K562 (cell line): ENCODE results near the gene ANKMY1. TPM values are rescaled to one million over a fixed set of nuclear protein-coding genes. Genes with fewer than 3 reads are reported as not detected.

ENCODE experiments used
- ATAC-seq: fragments of 200-7000 bp; cut with Tn5 transposase; 3 replicates; pipeline ENCODE4 v1.9.1; 2020; ENCODE audit warnings: moderate library complexity
- BruUV-seq: library from RNA; stranded (reverse); fragments of 400-500 nt; replicated peaks from 2 replicates; lab custom pipeline; 2021; lab: Mats Ljungman, UMichigan
- CTCF ChIA-PET: fragments of 300-600 bp; formaldehyde crosslinking; extraction: SDS; loops from one replicate; lab custom pipeline; 2021; ENCODE audit warnings: low intra/inter-chr PET ratio; lab: Yijun Ruan, JAX
- POLR2A ChIA-PET: fragments of 300-600, 350-650 bp; sonication (Branson Sonifier 250); formaldehyde crosslinking; extraction: SDS; loops from one replicate; lab custom pipeline; 2021; ENCODE audit warnings: antibody characterized with exemption, inconsistent platforms; lab: Yijun Ruan, JAX
- DNase-seq, 4 experiments: peaks; one replicate each; pipeline versions ENCODE4 v3.0.0 to v3.0.0-alpha.2; 2011 to 2018; ENCODE audit warnings: low spot score in 3 of 4, mixed read lengths in 3 of 4; ENCODE audit errors: extremely low read depth in 1 of 4
- FAIRE-seq: peaks from 2 replicates; lab custom pipeline; 2011; peaks lifted over from hg19 to GRCh38; lab: Jason Lieb, UNC
- H2AFZ ChIP-seq: 2 replicates; pipeline ENCODE4 v1.6.0; 2011; ENCODE audit warnings: low read depth, low read length, control low read depth, inconsistent platforms
- H3K27ac ChIP-seq: fragments of 200-600 bp; 3 replicates; pipeline ENCODE4 v1.8.0; 2011; ENCODE audit warnings: low read depth, mild to moderate bottlenecking, control low read depth, inconsistent platforms, low read length, moderate library complexity, mixed read lengths; ENCODE audit errors: extremely low read depth
- H3K27me3 ChIP-seq, 2 experiments: fragments of 300-600 bp in 1 of 2; 2 replicates in 1 of 2; 3 replicates in 1 of 2; pipeline versions ENCODE4 v1.6.0 to v1.8.0; 2011; ENCODE audit warnings: inconsistent platforms in 2 of 2, low read length in 2 of 2, mild to moderate bottlenecking in 1 of 2, mixed read lengths in 1 of 2, moderate library complexity in 1 of 2; ENCODE audit not compliant: control insufficient read depth in 2 of 2, insufficient read depth in 2 of 2
- H3K36me3 ChIP-seq: fragments of 300-600 bp; 3 replicates; pipeline ENCODE4 v1.8.0; 2011; ENCODE audit warnings: mild to moderate bottlenecking, low read length, inconsistent platforms; ENCODE audit not compliant: control insufficient read depth, insufficient read depth
- H3K4me1 ChIP-seq, 2 experiments: fragments of 200-600 bp in 1 of 2; replicated peaks in 1 of 2; 2 replicates in 1 of 2; 3 replicates in 1 of 2; pipeline versions ENCODE4 v1.5.1 to v1.8.0; 2011; ENCODE audit warnings: inconsistent platforms in 2 of 2, low read length in 2 of 2, mild to moderate bottlenecking in 1 of 2, mixed read lengths in 1 of 2, moderate library complexity in 1 of 2; ENCODE audit not compliant: control insufficient read depth in 2 of 2, insufficient read depth in 2 of 2
- H3K4me2 ChIP-seq: 2 replicates; pipeline ENCODE4 v1.6.1; 2011; ENCODE audit warnings: low read length, control low read depth, inconsistent platforms, mixed read lengths; ENCODE audit not compliant: insufficient read depth
- H3K4me3 ChIP-seq: fragments of 200-600 bp; sonication (generic), shearing (Covaris generic); 2 replicates; pipeline ENCODE4 v1.5.1; 2016; ENCODE audit warnings: control low read depth, inconsistent platforms
- H3K79me2 ChIP-seq: fragments of 200-600 bp; 3 replicates; pipeline ENCODE4 v1.8.0; 2011; ENCODE audit warnings: low read length, inconsistent platforms; ENCODE audit not compliant: control insufficient read depth, insufficient read depth
- H3K9ac ChIP-seq, 2 experiments: 2 replicates each; pipeline versions ENCODE4 v1.6.0 to v1.6.1; 2011; ENCODE audit warnings: low read depth in 2 of 2, low read length in 2 of 2, control low read depth in 1 of 2, inconsistent platforms in 1 of 2, mild to moderate bottlenecking in 1 of 2, mixed read lengths in 1 of 2; ENCODE audit not compliant: insufficient read depth in 1 of 2
- H3K9me1 ChIP-seq: one replicate; pipeline ENCODE4 v1.6.0; 2011; ENCODE audit warnings: inconsistent platforms, mild to moderate bottlenecking, low read length, moderate library complexity; ENCODE audit not compliant: control insufficient read depth, insufficient read depth
- H3K9me3 ChIP-seq: replicated peaks from 2 replicates; pipeline ENCODE4 v1.5.1; 2011; ENCODE audit warnings: low read depth, low read length, inconsistent platforms; ENCODE audit not compliant: control insufficient read depth, insufficient read depth
- H4K20me1 ChIP-seq: replicated peaks from 2 replicates; pipeline ENCODE4 v1.6.1; 2011; ENCODE audit warnings: low read length, inconsistent platforms, mixed read lengths; ENCODE audit not compliant: control insufficient read depth, insufficient read depth
- ELF1 ChIP-seq: fragments of 200-800 bp; sonication (Bioruptor generic); IDR thresholded peaks from 2 replicates; pipeline ENCODE4 v1.6.1; 2016; ENCODE audit warnings: missing genetic modification characterization, missing compliant biosample characterization
- HMBOX1 ChIP-seq: sonication (generic); IDR thresholded peaks from 2 replicates; pipeline ENCODE4 v1.6.1; 2016
- KLF10 ChIP-seq: fragments of 250-450 bp; sonication (Bioruptor Pico); IDR thresholded peaks from 2 replicates; pipeline ENCODE4 v1.6.1; 2021; ENCODE audit warnings: matching md5 sums
- NFIC ChIP-seq: fragments of 450-650 bp; IDR thresholded peaks from 2 replicates; pipeline ENCODE4 v1.6.1; 2017; ENCODE audit warnings: mild to moderate bottlenecking, inconsistent platforms
- SLC30A9 ChIP-seq: fragments of 250-450 bp; sonication (Bioruptor Pico); IDR thresholded peaks from 2 replicates; pipeline ENCODE4 v1.8.0; 2022; ENCODE audit warnings: mild to moderate bottlenecking, moderate library complexity
- SNRNP70 ChIP-seq: fragments of 200-400 bp; formaldehyde crosslinking; optimal IDR thresholded peaks from 2 replicates; pipeline ENCODE3; 2017; ENCODE audit warnings: low read depth, low read length
- ZBTB17 ChIP-seq: fragments of 450-650 bp; formaldehyde crosslinking; IDR thresholded peaks from 2 replicates; pipeline ENCODE4 v1.4.0; 2020; ENCODE audit warnings: mild to moderate bottlenecking
- ZBTB2 ChIP-seq: fragments of 450-650 bp; IDR thresholded peaks from 2 replicates; pipeline ENCODE4 v1.6.1; 2016; ENCODE audit warnings: antibody characterized with exemption
- ZNF197 ChIP-seq: fragments of 200-800 bp; sonication (Bioruptor generic); IDR thresholded peaks from 2 replicates; pipeline ENCODE4 v1.6.1; 2016; ENCODE audit warnings: low read depth, missing genetic modification characterization, missing compliant biosample characterization
- ZNF655 ChIP-seq: fragments of 250-450 bp; sonication (Bioruptor Pico); IDR thresholded peaks from 2 replicates; pipeline ENCODE4 v1.5.0; 2021
- WGBS: fragments of 100-300 bp; shearing (Covaris generic); methylation state at CpG from one replicate; pipeline ENCODE4 v1.1.6; 2016; ENCODE audit warnings: low coverage, mixed read lengths; ENCODE audit not compliant: insufficient coverage; ENCODE audit errors: missing lambda C conversion rate; 5-methylcytosine and 5-hydroxymethylcytosine counted together
- in situ Hi-C: fragments of 300-500 bp; cut with MboI; formaldehyde crosslinking; loops from 4 replicates; pipeline ENCODE4 v1.15.0; 2018; ENCODE audit warnings: inconsistent platforms, mixed read lengths
- intact Hi-C: fragments of 100-400 bp; cut with micrococcal nuclease; formaldehyde crosslinking; loops from 2 replicates; pipeline ENCODE4 v1.14.2; 2022
- polyA plus RNA-seq, 8 experiments: library from polyadenylated mRNA; depleted of rRNA in 4 of 8; stranded (reverse) in 5 of 8; unstranded in 3 of 8; fragments of >200 nt; fragmentation: Nextera tagmentation in 2 of 8; fragmentation: Illumina TruSeq in 1 of 8; extraction: Ambion mirVana in 2 of 8; extraction: Trizol in 1 of 8; gene quantifications; 2 replicates each; pipeline versions ENCODE4 v1.2.1 to v1.2.3, GENCODE V29; 2011 to 2014; ENCODE audit warnings: inconsistent platforms in 1 of 8, missing spikeins in 1 of 8
- total RNA-seq, 7 experiments: library from RNA; depleted of rRNA in 6 of 7; stranded (reverse); fragments of >200 nt in 6 of 7; fragmentation: Illumina TruSeq in 2 of 7; extraction: Trizol in 2 of 7; gene quantifications; 2 replicates each; pipeline versions ENCODE4 v1.2.1 to v1.2.3, GENCODE V29; 2011 to 2021; ENCODE audit warnings: low replicate concordance in 1 of 7
- TF ChIP-seq, protein P1 (sequence below), 2 experiments: fragments of 450-650 bp in 1 of 2; sonication (generic) in 1 of 2; formaldehyde crosslinking; conservative IDR thresholded peaks; 2 replicates each; pipeline versions ENCODE4 v1.4.0 to v1.8.1; 2020 to 2022; ENCODE audit warnings: mild to moderate bottlenecking in 1 of 2, missing genetic modification reagents in 1 of 2

ANKMY1 gene
- total and polyA plus RNA-seq, 9 of the 15 experiments (the other 6 are each of a cell fraction or from before 2014, with no cell fraction given), result 0.75 to 15.1 (median 11.7) TPM

- CTCF ChIA-PET, result no interaction called here
Observed at GRCh38 chr2:240467149-240467642, 90.6 kb downstream of the ANKMY1 start.

More at GRCh38 chr2:240467149-240467642, 90.6 kb downstream of the ANKMY1 start:
- H3K4me2 ChIP-seq, result no peak overlapping the region
- no peaks in the 10 kb centered on the region for H4K20me1 ChIP-seq
- no peaks in the 10 kb centered on the region for H3K79me2 ChIP-seq
- no peak overlapping the region for H3K27ac ChIP-seq
- intact Hi-C loops, result no loop called here
- H3K4me3 ChIP-seq, result no peak overlapping the region
- no peaks in the 10 kb centered on the region for H3K9me3 ChIP-seq
- BruUV-seq, result no TSS peak
- WGBS, result 77% methylated on average over 6 of the region's 12 CpGs
- POLR2A ChIA-PET, result no interaction called here
- H3K27me3 ChIP-seq, result no peaks in the 10 kb centered on the region
- no peak for DNase-seq
- TF ChIP-seq NFIC (no peak), ELF1 (tag) (no peak), KLF10 (CRISPR knock-in tag) (no peak), ZNF655 (CRISPR knock-in tag) (no peak), ZBTB2 (no peak), SNRNP70 (no peak), ZBTB17 (CRISPR knock-in tag) (no peak), HMBOX1 (no peak), SLC30A9 (CRISPR knock-in tag) (no peak), ZNF197 (CRISPR knock-in tag) (no peak)
- TF ChIP-seq, protein P1, sequence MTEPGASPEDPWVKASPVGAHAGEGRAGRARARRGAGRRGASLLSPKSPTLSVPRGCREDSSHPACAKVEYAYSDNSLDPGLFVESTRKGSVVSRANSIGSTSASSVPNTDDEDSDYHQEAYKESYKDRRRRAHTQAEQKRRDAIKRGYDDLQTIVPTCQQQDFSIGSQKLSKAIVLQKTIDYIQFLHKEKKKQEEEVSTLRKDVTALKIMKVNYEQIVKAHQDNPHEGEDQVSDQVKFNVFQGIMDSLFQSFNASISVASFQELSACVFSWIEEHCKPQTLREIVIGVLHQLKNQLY (CRISPR knock-in tag; conservative IDR thresholded peaks at IDR 0.05), result no peak
- TF ChIP-seq, all 486 proteins: peak for 0
- no peak overlapping the region for H2AFZ ChIP-seq
- H3K9me1 ChIP-seq, result no peaks in the 10 kb centered on the region
- no peak overlapping the region for H3K9ac ChIP-seq
- no peak for ATAC-seq
- H3K36me3 ChIP-seq, result no peaks in the 10 kb centered on the region
- FAIRE-seq, result no peak
- H3K4me1 ChIP-seq, result peaks cover 0 to 7% of the 10 kb centered on the region in 2 experiments; a peak in 1 of 5 replicates
- in situ Hi-C loops, result no loop called here
